Measurements from ENCODE around the gene TBC1D21. TPM values are rescaled to one million over a fixed set of nuclear protein-coding genes. Genes with fewer than 3 reads are reported as not detected.

TBC1D21 gene
- total and polyA plus RNA-seq, 7 experiments from 2014 or later: not detected

GRCh38 chr15:73856458-73857192, 16.7 kb upstream of the TBC1D21 start:
- Histone ChIP-seq H3K27me3 (ENCODE audit: control insufficient read depth in 2 of 2, insufficient read depth in 2 of 2, low read length in 2 of 2) (peaks cover 0 to 5% of the 10 kb centered on the region in 2 donors), H3K4me1 (ENCODE audit: control insufficient read depth in 2 of 2, insufficient read depth in 2 of 2, low read length in 2 of 2) (no peaks in the 10 kb centered on the region), H3K9me3 (ENCODE audit: control insufficient read depth in 2 of 3, low read length in 3 of 3) (no peaks in the 10 kb centered on the region), H3K36me3 (ENCODE audit: control insufficient read depth in 2 of 3, insufficient read depth in 3 of 3, low read length in 3 of 3) (no peaks in the 10 kb centered on the region), H3K27ac (ENCODE audit: low read depth, low read length) (no peak overlapping the region), H3K4me3 (ENCODE audit: low read length) (no peak overlapping the region)
- Mint-ChIP-seq H3K36me3 (peaks cover 0 to 3% (median 0%) of the 10 kb centered on the region in 5 donors), H3K9me3 (peaks cover 0 to 9% (median 5%) of the 10 kb centered on the region in 11 donors), H3K4me1 (peaks cover 0 to 3% (median 0%) of the 10 kb centered on the region in 7 donors), H3K4me3 (no peak overlapping the region), H3K27me3 (peaks cover 24 to 62% (median 46%) of the 10 kb centered on the region in 5 donors), H3K27ac (no peak overlapping the region)
- POLR2A ChIA-PET: no interaction called here
- DNase-seq (no peak), ATAC-seq (no peak)
- intact Hi-C loops (cut with micrococcal nuclease): no loop called here
- CTCF ChIA-PET: no interaction called here

DNA sequence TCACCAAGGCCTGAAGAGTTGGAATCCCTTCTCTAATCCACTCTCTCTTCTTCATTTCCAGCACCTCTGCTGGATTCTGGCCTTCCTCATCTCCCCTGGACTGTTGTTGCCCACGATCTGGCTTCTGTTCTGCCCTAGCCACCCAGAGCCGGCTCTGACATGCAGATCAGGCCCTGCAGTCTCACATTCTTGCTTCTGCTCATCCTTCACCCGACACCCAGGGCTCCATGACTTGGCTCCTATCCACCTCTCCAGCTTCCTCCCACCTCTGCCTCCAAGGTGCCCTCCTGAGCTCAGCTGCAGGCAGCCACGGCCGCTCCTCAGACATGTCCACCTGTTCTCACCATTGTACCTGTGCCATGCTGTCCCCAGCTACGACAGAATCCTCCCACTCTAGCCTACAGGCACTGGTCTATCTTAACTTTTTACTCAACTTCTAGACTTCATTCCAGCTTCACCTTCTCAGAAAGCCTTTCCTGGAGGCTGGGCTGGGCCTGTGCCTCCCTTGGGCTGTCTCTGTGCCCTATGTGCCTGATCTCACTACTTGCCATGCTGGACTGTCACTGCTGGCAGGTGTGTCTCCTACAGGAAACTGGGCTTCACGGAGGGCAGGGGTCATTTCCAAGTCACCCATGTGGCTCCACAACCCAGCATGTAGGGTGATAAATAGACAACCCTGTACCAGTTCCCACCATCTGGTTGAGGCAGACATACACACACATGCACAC, 16.0 kb upstream of the TBC1D21 start:
- intact Hi-C loops (cut with micrococcal nuclease): no loop called here
- DNase-seq (no peak), ATAC-seq (no peak)
- H3K27me3 ChIP-seq (ENCODE audit: control insufficient read depth in 2 of 2, insufficient read depth in 2 of 2, low read length in 2 of 2): peaks cover 0 to 5% of the 10 kb centered on the region in 2 donors
- no peak overlapping the region for H3K4me3 Mint-ChIP-seq
- H3K4me3 ChIP-seq (ENCODE audit: low read length): no peak overlapping the region
- H3K27me3 Mint-ChIP-seq: peaks cover 30 to 59% (median 39%) of the 10 kb centered on the region in 5 donors
- peaks cover 0 to 6% (median 2%) of the 10 kb centered on the region in 11 donors for H3K9me3 Mint-ChIP-seq
- H3K9me3 ChIP-seq (ENCODE audit: control insufficient read depth in 2 of 3, low read length in 3 of 3): no peaks in the 10 kb centered on the region
- H3K36me3 ChIP-seq (ENCODE audit: control insufficient read depth in 2 of 3, insufficient read depth in 3 of 3, low read length in 3 of 3): no peaks in the 10 kb centered on the region
- no peaks in the 10 kb centered on the region for H3K4me1 ChIP-seq (ENCODE audit: control insufficient read depth in 2 of 2, insufficient read depth in 2 of 2, low read length in 2 of 2)
- no peak overlapping the region for H3K27ac ChIP-seq (ENCODE audit: low read depth, low read length)
- CTCF ChIA-PET: no interaction called here
- H3K36me3 Mint-ChIP-seq: no peaks in the 10 kb centered on the region
- no peak overlapping the region for H3K27ac Mint-ChIP-seq
- POLR2A ChIA-PET: no interaction called here
- peaks cover 0 to 2% (median 0%) of the 10 kb centered on the region in 7 donors for H3K4me1 Mint-ChIP-seq

DNA sequence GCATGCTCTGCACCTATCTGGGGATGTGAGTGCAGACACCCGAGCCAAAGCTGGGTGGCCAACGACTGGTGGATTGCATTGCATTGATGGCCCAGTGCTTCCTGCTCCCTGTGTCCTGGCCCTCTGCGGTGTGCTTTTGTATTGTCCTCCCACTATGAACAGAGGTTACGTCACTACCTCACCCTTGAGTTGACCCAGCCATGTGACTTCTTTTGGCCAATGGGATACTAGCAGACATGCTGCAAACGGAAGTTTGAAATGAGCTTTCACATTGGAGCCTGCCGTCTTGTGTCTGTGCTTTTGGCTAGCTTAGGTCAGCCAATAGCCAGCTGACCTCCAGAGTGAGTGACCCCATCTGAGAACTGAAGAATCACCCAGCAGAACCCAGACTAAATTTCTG, 15.3 kb upstream of the TBC1D21 start:
- Mint-ChIP-seq H3K4me3 (no peak overlapping the region), H3K36me3 (no peaks in the 10 kb centered on the region), H3K27me3 (peaks cover 25 to 53% (median 35%) of the 10 kb centered on the region in 5 donors), H3K9me3 (peaks cover 0 to 4% (median 0%) of the 10 kb centered on the region in 11 donors), H3K27ac (no peak overlapping the region), H3K4me1 (peaks cover 0 to 2% (median 0%) of the 10 kb centered on the region in 7 donors)
- CTCF ChIA-PET: no interaction called here
- DNase-seq (no peak), ATAC-seq (no peak)
- Histone ChIP-seq H3K9me3 (ENCODE audit: control insufficient read depth in 2 of 3, low read length in 3 of 3) (no peaks in the 10 kb centered on the region), H3K27me3 (ENCODE audit: control insufficient read depth in 2 of 2, insufficient read depth in 2 of 2, low read length in 2 of 2) (peaks cover 0 to 5% of the 10 kb centered on the region in 2 donors), H3K4me1 (ENCODE audit: control insufficient read depth in 2 of 2, insufficient read depth in 2 of 2, low read length in 2 of 2) (no peaks in the 10 kb centered on the region), H3K27ac (ENCODE audit: low read depth, low read length) (no peak overlapping the region), H3K36me3 (ENCODE audit: control insufficient read depth in 2 of 3, insufficient read depth in 3 of 3, low read length in 3 of 3) (no peaks in the 10 kb centered on the region), H3K4me3 (ENCODE audit: low read length) (no peak overlapping the region)
- intact Hi-C loops (cut with micrococcal nuclease): no loop called here
- POLR2A ChIA-PET: no interaction called here

DNA sequence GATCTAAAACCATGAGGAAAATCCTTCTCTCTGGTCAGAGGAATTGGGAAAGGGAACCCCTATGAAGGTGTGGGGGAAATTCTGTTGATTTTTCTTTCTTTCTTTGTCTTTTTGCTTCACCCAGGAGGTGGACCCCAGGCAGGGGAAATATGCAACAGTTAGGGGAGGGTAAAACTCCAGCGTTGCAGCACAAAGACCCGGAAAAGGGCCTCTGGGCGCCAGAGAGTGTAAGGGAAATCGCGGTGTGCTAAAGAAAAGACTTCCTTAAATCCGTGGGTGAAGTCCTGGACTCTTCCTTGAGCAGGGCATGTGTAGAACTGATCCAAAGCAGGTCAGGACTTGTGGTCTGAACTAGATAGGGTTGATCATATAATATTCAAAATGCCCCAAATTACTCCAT, 11.1 kb upstream of the TBC1D21 start:
- CTCF ChIA-PET: no interaction called here

GRCh38 chr15:73865379-73865778, 8.0 kb upstream of the TBC1D21 start:
- no peak overlapping the region for H3K4me3 Mint-ChIP-seq
- ATAC-seq: no peak
- Histone ChIP-seq H3K4me1 (ENCODE audit: control insufficient read depth in 2 of 2, insufficient read depth in 2 of 2, low read length in 2 of 2) (peaks cover 0 to 3% of the 10 kb centered on the region in 2 donors), H3K27me3 (ENCODE audit: control insufficient read depth in 2 of 2, insufficient read depth in 2 of 2, low read length in 2 of 2) (no peaks in the 10 kb centered on the region), H3K36me3 (ENCODE audit: control insufficient read depth in 2 of 3, insufficient read depth in 3 of 3, low read length in 3 of 3) (no peaks in the 10 kb centered on the region), H3K27ac (ENCODE audit: low read depth, low read length) (no peak overlapping the region), H3K4me3 (ENCODE audit: low read length) (no peak overlapping the region), H3K9me3 (ENCODE audit: control insufficient read depth in 2 of 3, low read length in 3 of 3) (no peaks in the 10 kb centered on the region)
- H3K4me1 Mint-ChIP-seq: peaks cover 0 to 20% (median 13%) of the 10 kb centered on the region in 7 donors
- intact Hi-C loops (cut with micrococcal nuclease): no loop called here
- peaks cover 0 to 4% (median 0%) of the 10 kb centered on the region in 11 donors for H3K9me3 Mint-ChIP-seq
- DNase-seq: no peak
- CTCF ChIA-PET: no interaction called here
- H3K27me3 Mint-ChIP-seq: peaks cover 0 to 53% (median 10%) of the 10 kb centered on the region in 5 donors
- peak overlapping the region in 1 of 9 donors; percentile 11 for H3K27ac Mint-ChIP-seq
- POLR2A ChIA-PET: no interaction called here
- H3K36me3 Mint-ChIP-seq: no peaks in the 10 kb centered on the region

More for the DNA sequence above, 11.1 kb upstream of the TBC1D21 start:
- H3K4me3 Mint-ChIP-seq: no peak overlapping the region
- no peaks in the 10 kb centered on the region for H3K36me3 Mint-ChIP-seq
- intact Hi-C loops (cut with micrococcal nuclease): no loop called here
- Histone ChIP-seq H3K4me1 (ENCODE audit: control insufficient read depth in 2 of 2, insufficient read depth in 2 of 2, low read length in 2 of 2) (peaks cover 0 to 3% of the 10 kb centered on the region in 2 donors), H3K27ac (ENCODE audit: low read depth, low read length) (no peak overlapping the region), H3K36me3 (ENCODE audit: control insufficient read depth in 2 of 3, insufficient read depth in 3 of 3, low read length in 3 of 3) (no peaks in the 10 kb centered on the region), H3K9me3 (ENCODE audit: control insufficient read depth in 2 of 3, low read length in 3 of 3) (no peaks in the 10 kb centered on the region), H3K4me3 (ENCODE audit: low read length) (no peak overlapping the region), H3K27me3 (ENCODE audit: control insufficient read depth in 2 of 2, insufficient read depth in 2 of 2, low read length in 2 of 2) (no peaks in the 10 kb centered on the region)
- DNase-seq (no peak), ATAC-seq (no peak)
- H3K9me3 Mint-ChIP-seq: peaks cover 0 to 4% (median 0%) of the 10 kb centered on the region in 11 donors
- H3K27ac Mint-ChIP-seq: no peak overlapping the region
- POLR2A ChIA-PET: no interaction called here
- peaks cover 0 to 20% (median 13%) of the 10 kb centered on the region in 7 donors for H3K4me1 Mint-ChIP-seq
- H3K27me3 Mint-ChIP-seq: peaks cover 12 to 50% (median 18%) of the 10 kb centered on the region in 5 donors

- POLR2A ChIA-PET: no interaction called here
- H3K4me1 Mint-ChIP-seq: peaks cover 0 to 20% (median 13%) of the 10 kb centered on the region in 7 donors
- H3K9me3 ChIP-seq (ENCODE audit: control insufficient read depth in 2 of 3, low read length in 3 of 3): no peaks in the 10 kb centered on the region
- intact Hi-C loops (cut with micrococcal nuclease): no loop called here
- peak overlapping the region in 5 of 10 donors; percentile 14 to 55 (median 25) for H3K4me3 Mint-ChIP-seq
- H3K36me3 ChIP-seq (ENCODE audit: control insufficient read depth in 2 of 3, insufficient read depth in 3 of 3, low read length in 3 of 3): no peaks in the 10 kb centered on the region
- no peaks in the 10 kb centered on the region for H3K27me3 ChIP-seq (ENCODE audit: control insufficient read depth in 2 of 2, insufficient read depth in 2 of 2, low read length in 2 of 2)
- H3K36me3 Mint-ChIP-seq: no peaks in the 10 kb centered on the region
- H3K27me3 Mint-ChIP-seq: peaks cover 0 to 58% (median 12%) of the 10 kb centered on the region in 5 donors
- DNase-seq: peak in 4 of 9 donors; percentile 8 to 24 (median 16)
- peak overlapping the region in 1 of 9 donors; percentile 11 for H3K27ac Mint-ChIP-seq
- ATAC-seq: peak; percentile 72
- H3K4me1 ChIP-seq (ENCODE audit: control insufficient read depth in 2 of 2, insufficient read depth in 2 of 2, low read length in 2 of 2): peaks cover 0 to 3% of the 10 kb centered on the region in 2 donors
- no peak overlapping the region for H3K4me3 ChIP-seq (ENCODE audit: low read length)
- CTCF ChIA-PET: no interaction called here
- peaks cover 0 to 4% (median 0%) of the 10 kb centered on the region in 11 donors for H3K9me3 Mint-ChIP-seq
- no peak overlapping the region for H3K27ac ChIP-seq (ENCODE audit: low read depth, low read length)
Measured at GRCh38 chr15:73865904-73866303, 7.5 kb upstream of the TBC1D21 start.

Measured in naive thymus-derived CD4-positive, alpha-beta T cell (primary cell).